NT2/D1 (cell line): ENCODE results near the gene NTRK2.

Experiments used
- SUZ12 ChIP-seq: IDR thresholded peaks from 2 replicates; pipeline ENCODE4 v1.6.1; 2011; ENCODE audit not compliant: insufficient read length, insufficient read depth; ENCODE audit errors: extremely low read depth
- YY1 ChIP-seq: IDR thresholded peaks from 2 replicates; pipeline ENCODE4 v1.6.1; 2011; ENCODE audit not compliant: insufficient read length, insufficient read depth
- ZNF274 ChIP-seq: IDR thresholded peaks from 2 replicates; pipeline ENCODE4 v1.6.1; 2011; ENCODE audit warnings: mild to moderate bottlenecking, low read depth, low read length

GRCh38 chr9:84669013-84669287 lies 579 bp upstream of the NTRK2 start:
- no peak for TF ChIP-seq SUZ12
- TF ChIP-seq YY1: no peak
- no peak for TF ChIP-seq ZNF274
